IPS-NIHi7 (cell line): ENCODE results near the gene ARHGAP26.

Source experiments
- DNase-seq: peaks from one replicate; pipeline ENCODE4 v3.0.0; 2012; ENCODE audit warnings: mixed read lengths; ENCODE audit errors: extremely low spot score

Gene ARHGAP26

GRCh38 chr5:143204474-143205246 lies 434.5 kb downstream of the ARHGAP26 start:
- no peak for DNase-seq

GRCh38 chr5:143205386-143205785 lies 435.2 kb downstream of the ARHGAP26 start:
- no peak for DNase-seq

GRCh38 chr5:143205883-143206195 lies 435.7 kb downstream of the ARHGAP26 start:
- no peak for DNase-seq

- no peak for DNase-seq
These were observed 436.2 kb downstream of the ARHGAP26 start for GRCh38 chr5:143206196-143207053.

GRCh38 chr5:143207058-143207457 lies 436.9 kb downstream of the ARHGAP26 start:
- no peak for DNase-seq

- DNase-seq = no peak
These were observed 437.6 kb downstream of the ARHGAP26 start for GRCh38 chr5:143207563-143208364.

- DNase-seq = no peak
These were observed 438.1 kb downstream of the ARHGAP26 start for GRCh38 chr5:143208365-143208641.

- peak; percentile 40 for DNase-seq
These were observed 438.8 kb downstream of the ARHGAP26 start for GRCh38 chr5:143208781-143209510.

GRCh38 chr5:143209881-143210395 lies 439.8 kb downstream of the ARHGAP26 start:
- DNase-seq = no peak

GRCh38 chr5:143210576-143210975 lies 440.4 kb downstream of the ARHGAP26 start:
- DNase-seq = no peak

- DNase-seq = no peak
These were observed 442.1 kb downstream of the ARHGAP26 start for GRCh38 chr5:143212261-143212660.

GRCh38 chr5:143213231-143213850 lies 443.2 kb downstream of the ARHGAP26 start:
- DNase-seq = no peak

GRCh38 chr5:143213851-143214363 lies 443.7 kb downstream of the ARHGAP26 start:
- no peak for DNase-seq

GRCh38 chr5:143214458-143214857 lies 444.3 kb downstream of the ARHGAP26 start:
- no peak for DNase-seq

GRCh38 chr5:143214890-143215289 lies 444.7 kb downstream of the ARHGAP26 start:
- DNase-seq = no peak

- DNase-seq = no peak
These were observed 445.5 kb downstream of the ARHGAP26 start for GRCh38 chr5:143215690-143216089.

- no peak for DNase-seq
These were observed 446.0 kb downstream of the ARHGAP26 start for GRCh38 chr5:143216211-143216610.

- DNase-seq = no peak
These were observed 447.1 kb downstream of the ARHGAP26 start for GRCh38 chr5:143217065-143217803.

GRCh38 chr5:143217804-143218160 lies 447.6 kb downstream of the ARHGAP26 start:
- DNase-seq = no peak

GRCh38 chr5:143218517-143219170 lies 448.5 kb downstream of the ARHGAP26 start:
- no peak for DNase-seq
